Smooth muscle cell (in vitro differentiated cells): Measurements from ENCODE around the gene ZNF302. TPM values are rescaled to one million over a fixed set of nuclear protein-coding genes. Genes with fewer than 3 reads are reported as not detected.

ENCODE experiments used
- DNase-seq: peaks from one replicate; lab custom pipeline; 2025; ENCODE audit not compliant: unreplicated experiment; lab: John Stamatoyannopoulos, UW
- H2AFZ ChIP-seq: fragments of 200-600 bp; sonication (generic); 2 replicates; pipeline ENCODE4 v1.6.0; 2016; ENCODE audit warnings: antibody characterized with exemption, low read depth, mild to moderate bottlenecking
- H3F3A ChIP-seq: fragments of 200-600 bp; sonication (generic); 2 replicates; pipeline ENCODE4 v1.6.0; 2017; ENCODE audit warnings: antibody characterized with exemption, low read depth
- H3K27ac ChIP-seq: fragments of 200-600 bp; sonication (generic); 2 replicates; pipeline ENCODE4 v1.5.1; 2016; ENCODE audit warnings: low read depth, mild to moderate bottlenecking
- H3K27me3 ChIP-seq: fragments of 200-600 bp; sonication (generic); 2 replicates; pipeline ENCODE4 v1.6.1; 2016; ENCODE audit warnings: low read depth, mild to moderate bottlenecking
- H3K36me3 ChIP-seq: fragments of 200-600 bp; sonication (generic); 2 replicates; pipeline ENCODE4 v1.5.1; 2016; ENCODE audit warnings: low read depth
- H3K4me1 ChIP-seq: fragments of 200-600 bp; sonication (generic); 2 replicates; pipeline ENCODE4 v1.5.1; 2016; ENCODE audit warnings: low read depth
- H3K4me2 ChIP-seq: fragments of 200-600 bp; sonication (generic); 2 replicates; pipeline ENCODE4 v1.6.0; 2016; ENCODE audit warnings: mild to moderate bottlenecking
- H3K4me3 ChIP-seq: fragments of 200-600 bp; sonication (generic); 2 replicates; pipeline ENCODE4 v1.5.1; 2016; ENCODE audit warnings: mild to moderate bottlenecking
- H3K79me2 ChIP-seq: fragments of 200-600 bp; sonication (generic); 2 replicates; pipeline ENCODE4 v1.6.0; 2016; ENCODE audit warnings: low read depth, mild to moderate bottlenecking
- H3K9ac ChIP-seq: fragments of 200-600 bp; sonication (generic); 2 replicates; pipeline ENCODE4 v1.6.0; 2016; ENCODE audit warnings: low read depth
- H3K9me3 ChIP-seq: fragments of 200-600 bp; sonication (generic); replicated peaks from 2 replicates; pipeline ENCODE4 v1.5.1; 2016; ENCODE audit warnings: low read depth
- H4K20me1 ChIP-seq: fragments of 200-600 bp; sonication (generic); 2 replicates; pipeline ENCODE4 v1.6.0; 2016; ENCODE audit warnings: low read depth
- WGBS: methylation state at CpG from one replicate; pipeline ENCODE4 v1.1.7; 2016; ENCODE audit warnings: low lambda C conversion rate; 5-methylcytosine and 5-hydroxymethylcytosine counted together
- polyA plus RNA-seq: library from polyadenylated mRNA; unstranded; fragments of >200 nt; fragmentation: Nextera tagmentation; extraction: Ambion mirVana; gene quantifications from 2 replicates; pipeline ENCODE4 v1.2.1, GENCODE V29; 2016
- total RNA-seq: library from RNA; depleted of rRNA; stranded (reverse); fragments of >200 nt; gene quantifications from 2 replicates; pipeline ENCODE4 v1.2.3, GENCODE V29; 2014
- TF ChIP-seq, protein P1 (sequence below): fragments of 200-600 bp; sonication (generic); IDR thresholded peaks from 2 replicates; pipeline ENCODE4 v1.5.1; 2017; ENCODE audit warnings: borderline replicate concordance, mild to moderate bottlenecking, antibody characterized with exemption; ENCODE audit not compliant: insufficient read depth, poor library complexity, severe bottlenecking

Gene ZNF302
- total and polyA plus RNA-seq, 2 experiments from 2014 or later: 11.5 to 16.0 TPM

DNA sequence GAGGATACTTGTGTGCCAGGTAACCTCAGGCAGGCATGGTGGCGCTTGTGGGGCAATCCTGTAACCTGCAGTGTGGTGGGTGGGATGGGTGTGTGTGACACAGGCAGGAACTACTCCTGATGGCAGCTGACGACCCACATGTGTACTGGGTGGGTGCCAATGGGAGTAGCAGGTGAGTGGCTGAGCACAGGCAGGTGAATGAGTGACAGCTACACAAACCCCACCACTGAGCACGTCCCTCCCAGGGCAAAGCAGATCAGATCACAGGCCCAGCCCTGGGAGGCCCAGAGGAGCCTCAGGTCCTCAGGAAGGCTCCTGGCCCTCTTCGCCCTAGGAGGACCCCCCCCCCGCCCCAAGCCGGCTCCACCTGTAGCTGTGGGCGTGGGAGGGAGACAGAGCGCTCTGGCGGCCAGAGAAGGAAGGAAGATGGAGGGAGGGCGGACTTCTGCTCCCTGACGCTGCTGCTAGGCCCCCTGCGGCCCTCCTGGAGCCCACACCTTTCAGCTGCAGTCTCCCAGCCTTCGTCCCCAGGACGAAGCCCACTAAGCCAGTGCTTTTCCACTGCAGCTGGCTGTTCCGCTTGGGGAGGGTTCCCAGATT, 55.2 kb downstream of the ZNF302 start:
- H4K20me1 ChIP-seq: no peaks in the 10 kb centered on the region
- 67% methylated on average over 15 of the region's 15 CpGs for WGBS
- H3K4me1 ChIP-seq: peaks cover 13% of the 10 kb centered on the region
- peak overlapping the region; percentile 99 for H3K9ac ChIP-seq
- H3K36me3 ChIP-seq: no peaks in the 10 kb centered on the region
- peak overlapping the region; percentile 99 for H3K27ac ChIP-seq
- H3K9me3 ChIP-seq: peaks cover 3% of the 10 kb centered on the region
- peak overlapping the region; percentile 97 for H3K4me2 ChIP-seq
- TF ChIP-seq, protein P1, sequence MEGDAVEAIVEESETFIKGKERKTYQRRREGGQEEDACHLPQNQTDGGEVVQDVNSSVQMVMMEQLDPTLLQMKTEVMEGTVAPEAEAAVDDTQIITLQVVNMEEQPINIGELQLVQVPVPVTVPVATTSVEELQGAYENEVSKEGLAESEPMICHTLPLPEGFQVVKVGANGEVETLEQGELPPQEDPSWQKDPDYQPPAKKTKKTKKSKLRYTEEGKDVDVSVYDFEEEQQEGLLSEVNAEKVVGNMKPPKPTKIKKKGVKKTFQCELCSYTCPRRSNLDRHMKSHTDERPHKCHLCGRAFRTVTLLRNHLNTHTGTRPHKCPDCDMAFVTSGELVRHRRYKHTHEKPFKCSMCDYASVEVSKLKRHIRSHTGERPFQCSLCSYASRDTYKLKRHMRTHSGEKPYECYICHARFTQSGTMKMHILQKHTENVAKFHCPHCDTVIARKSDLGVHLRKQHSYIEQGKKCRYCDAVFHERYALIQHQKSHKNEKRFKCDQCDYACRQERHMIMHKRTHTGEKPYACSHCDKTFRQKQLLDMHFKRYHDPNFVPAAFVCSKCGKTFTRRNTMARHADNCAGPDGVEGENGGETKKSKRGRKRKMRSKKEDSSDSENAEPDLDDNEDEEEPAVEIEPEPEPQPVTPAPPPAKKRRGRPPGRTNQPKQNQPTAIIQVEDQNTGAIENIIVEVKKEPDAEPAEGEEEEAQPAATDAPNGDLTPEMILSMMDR: no peak
- DNase-seq: no peak
- H3K27me3 ChIP-seq: no peaks in the 10 kb centered on the region
- peaks cover 4% of the 10 kb centered on the region for H3K79me2 ChIP-seq
- H2AFZ ChIP-seq: no peak overlapping the region
- peaks cover 5% of the 10 kb centered on the region for H3F3A ChIP-seq
- H3K4me3 ChIP-seq: peak overlapping the region; percentile 78

DNA sequence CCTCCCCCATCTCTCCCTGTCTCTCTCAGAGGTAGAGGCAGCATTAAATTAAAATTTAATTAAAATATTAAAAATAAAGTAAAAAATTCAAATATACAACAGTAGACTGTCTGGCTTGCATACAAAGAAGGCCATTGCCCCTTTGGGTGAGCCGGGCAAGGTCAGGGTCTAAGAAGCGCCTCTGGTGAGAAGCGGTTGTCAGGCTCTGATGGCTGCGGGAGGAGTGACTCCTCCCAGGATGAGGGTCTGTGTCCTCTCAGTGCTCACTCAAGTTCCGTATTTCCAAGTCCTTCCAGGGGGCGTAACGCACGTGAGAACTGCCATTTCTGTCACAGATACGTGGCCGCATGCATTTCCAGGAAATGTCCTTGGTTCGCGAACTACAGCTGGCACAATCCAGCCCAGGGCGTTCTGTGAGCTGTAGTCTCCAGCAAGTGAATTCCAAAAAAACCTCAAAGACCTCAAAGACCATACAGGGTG, 55.8 kb downstream of the ZNF302 start:
- peaks cover 5% of the 10 kb centered on the region for H3F3A ChIP-seq
- TF ChIP-seq, protein P1: no peak
- peaks cover 3% of the 10 kb centered on the region for H3K9me3 ChIP-seq
- peak overlapping the region; percentile 97 for H3K4me2 ChIP-seq
- WGBS: 3% methylated on average over 13 of the region's 13 CpGs
- no peak for DNase-seq
- H3K4me1 ChIP-seq: peaks cover 13% of the 10 kb centered on the region
- H3K79me2 ChIP-seq: peaks cover 4% of the 10 kb centered on the region
- no peaks in the 10 kb centered on the region for H3K36me3 ChIP-seq
- H3K9ac ChIP-seq: peak overlapping the region; percentile 99
- H3K27ac ChIP-seq: peak overlapping the region; percentile 99
- peak overlapping the region; percentile 78 for H3K4me3 ChIP-seq
- peak overlapping the region; percentile 87 for H2AFZ ChIP-seq
- no peaks in the 10 kb centered on the region for H4K20me1 ChIP-seq
- H3K27me3 ChIP-seq: no peaks in the 10 kb centered on the region

DNA sequence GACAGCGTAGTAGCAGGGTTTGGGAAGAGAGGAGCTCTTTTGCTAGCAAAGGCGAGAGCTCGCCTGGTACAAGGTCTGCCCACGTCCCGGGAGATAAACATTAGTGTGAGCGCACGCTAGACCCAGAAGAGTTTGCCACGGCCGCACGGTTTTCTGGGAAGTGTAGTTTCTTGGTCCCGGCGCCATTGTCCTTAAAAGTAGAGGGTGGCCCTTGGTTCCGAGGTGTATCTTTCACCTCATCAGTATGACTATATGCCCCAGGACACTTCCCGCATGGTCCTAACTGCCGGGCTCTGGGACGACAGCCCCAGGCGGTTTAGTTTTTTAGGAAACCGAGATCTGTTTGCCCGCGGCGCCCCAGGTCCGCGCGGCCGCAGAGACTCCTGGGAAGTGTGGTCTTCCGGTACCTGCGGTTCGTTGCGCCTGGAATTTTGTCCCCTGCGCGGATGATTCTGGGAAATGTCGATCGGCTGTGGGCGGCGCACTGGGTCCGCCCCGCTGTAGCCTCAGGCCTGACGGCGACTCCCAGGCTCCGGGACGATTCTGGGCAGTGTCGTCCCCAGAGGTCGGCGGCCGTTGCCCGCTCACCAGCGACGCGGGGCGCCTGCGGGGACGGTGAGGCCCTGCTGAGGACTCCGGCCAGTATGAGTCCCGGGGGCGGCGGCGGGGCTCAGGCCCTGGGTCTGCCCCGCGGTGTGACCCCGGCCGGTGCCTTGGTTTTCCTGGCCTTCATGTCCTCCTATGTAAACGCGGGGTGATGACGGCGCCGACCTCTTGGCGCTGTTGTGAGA, 56.5 kb downstream of the ZNF302 start, which contains the start of gene ZNF181:
Gene ZNF181, plus strand, starts transcription at position 498 of the 791 bp plus-strand sequence. CDS start 795 bp downstream, outside the sequence.
- peaks cover 5% of the 10 kb centered on the region for H3F3A ChIP-seq
- H2AFZ ChIP-seq: peak within 1 kb of the TSS; percentile 87
- no peaks in the 10 kb centered on the region for H4K20me1 ChIP-seq
- peak; percentile 82 for DNase-seq
- peak within 1 kb of the TSS; percentile 99 for H3K27ac ChIP-seq
- under 1% methylated on average over 58 of the region's 67 CpGs for WGBS
- peaks cover 4% of the 10 kb centered on the region for H3K36me3 ChIP-seq
- peak within 1 kb of the TSS; percentile 97 for H3K4me2 ChIP-seq
- TF ChIP-seq, protein P1: no peak
- peak within 1 kb of the TSS; percentile 78 for H3K4me3 ChIP-seq
- peak within 1 kb of the TSS; percentile 99 for H3K9ac ChIP-seq
- peaks cover 4% of the 10 kb centered on the region for H3K9me3 ChIP-seq
- H3K4me1 ChIP-seq: peaks cover 13% of the 10 kb centered on the region
- peaks cover 4% of the 10 kb centered on the region for H3K79me2 ChIP-seq
- no peaks in the 10 kb centered on the region for H3K27me3 ChIP-seq
